Suprapubic skin (tissue), 4 donors: ENCODE data around the gene CYB5A.

Experiments used
- CTCF ChIP-seq, 2 donors: fragments of 200-600 bp in 1 of 2; fragments of 450-650 bp in 1 of 2; sonication (generic) in 1 of 2; IDR thresholded peaks; one replicate each; pipeline ENCODE4 v1.5.1; 2016 to 2019; ENCODE audit warnings: antibody characterized with exemption in 2 of 2, mild to moderate bottlenecking in 1 of 2, moderate library complexity in 1 of 2
- EP300 ChIP-seq: sonication (generic); formaldehyde crosslinking; IDR thresholded peaks from one replicate; pipeline ENCODE4 v1.6.1; 2017; ENCODE audit warnings: antibody characterized with exemption
- POLR2AphosphoS5 ChIP-seq, 3 donors: sonication (generic); formaldehyde crosslinking; IDR thresholded peaks; one replicate each; pipeline ENCODE4 v1.6.1; 2017; ENCODE audit warnings: antibody characterized with exemption in 3 of 3

GRCh38 chr18:74326231-74326630 is 34.5 kb upstream of the CYB5A start:
- TF ChIP-seq POLR2AphosphoS5 (IDR thresholded peaks at IDR 0.05) (no peak), CTCF (IDR thresholded peaks at IDR 0.05) (no peak), EP300 (no peak)
